ENCODE measurements around the gene SPSB4.
A peak's percentile ranks its signal among the peaks of the same experiment; 100 is the strongest.

SPSB4 gene

GRCh38 chr3:141076797-141077571 is 25.8 kb downstream of the SPSB4 start:
- DNase-seq: peak; percentile 12

- no peak for DNase-seq
These were observed 26.5 kb downstream of the SPSB4 start for GRCh38 chr3:141077631-141078030.

DNA sequence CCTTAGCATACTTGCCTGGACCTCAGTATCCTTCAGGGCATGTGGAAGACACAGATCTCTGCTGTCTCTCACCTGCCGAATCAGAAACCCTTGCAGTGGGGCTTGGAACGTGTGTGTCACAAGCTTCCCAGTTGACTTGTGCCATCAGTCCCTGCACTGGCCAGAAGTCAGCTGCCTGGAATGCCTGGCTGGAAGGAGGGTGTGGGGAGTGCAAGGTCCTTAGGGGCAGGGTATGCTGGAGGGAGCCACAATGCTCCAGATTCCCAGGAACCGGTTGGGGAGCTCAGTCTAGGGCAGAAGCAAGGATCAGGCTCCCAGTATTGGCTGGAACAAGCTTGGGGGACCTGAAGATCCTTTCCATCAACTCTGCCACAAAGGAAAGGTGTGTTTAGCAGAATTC is 27.1 kb downstream of the SPSB4 start:
- no peak for DNase-seq

DNA sequence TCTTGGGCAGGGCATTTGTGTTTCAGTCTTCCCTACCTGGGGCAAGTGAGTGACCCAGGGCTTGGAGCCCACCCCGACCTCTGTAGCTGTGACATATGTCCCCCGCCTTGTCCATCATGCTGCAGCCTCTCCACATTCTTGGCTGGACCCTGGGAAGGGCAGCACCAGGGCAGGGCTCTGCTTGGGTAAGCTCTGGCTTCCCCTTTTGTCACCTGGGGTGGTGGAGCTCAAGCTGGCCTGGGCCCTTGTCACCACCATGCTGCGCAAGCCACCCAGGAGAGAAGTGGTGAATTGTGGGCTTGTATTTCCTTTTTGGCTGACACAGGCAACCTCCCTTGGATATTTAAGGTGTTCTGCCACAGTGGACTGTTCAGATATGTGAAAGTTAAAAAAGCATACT is 29.3 kb downstream of the SPSB4 start:
- no peak for DNase-seq

- no peak for DNase-seq
These were observed 30.1 kb downstream of the SPSB4 start for GRCh38 chr3:141081141-141081795.

DNA sequence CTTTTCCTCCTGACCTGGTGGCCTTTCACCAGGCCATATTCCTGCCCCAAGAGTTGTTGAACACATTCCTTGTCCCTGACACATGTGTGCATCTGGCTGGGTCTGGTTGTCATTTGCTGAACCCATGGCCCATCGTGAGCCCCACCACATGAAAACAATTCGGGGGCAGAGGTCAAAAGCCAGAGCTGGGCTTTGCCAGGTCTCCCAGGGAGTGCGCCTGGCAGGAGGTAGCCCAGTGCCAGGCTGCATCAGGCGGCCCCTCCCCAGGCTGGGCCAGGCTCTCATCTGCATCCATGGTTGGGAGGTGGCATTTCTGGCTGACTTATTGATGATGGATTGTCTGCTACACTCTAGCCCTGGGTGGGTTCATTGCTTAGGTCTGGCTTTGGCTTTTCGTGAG is 30.9 kb downstream of the SPSB4 start:
- DNase-seq: no peak

- no peak for DNase-seq
These were observed 32.1 kb downstream of the SPSB4 start for GRCh38 chr3:141083226-141083625.

GRCh38 chr3:141083836-141084649 is 32.9 kb downstream of the SPSB4 start:
- no peak for DNase-seq

GRCh38 chr3:141085343-141086070 is 34.4 kb downstream of the SPSB4 start:
- no peak for DNase-seq

- DNase-seq: no peak
These were observed 35.0 kb downstream of the SPSB4 start for GRCh38 chr3:141086188-141086587.

- no peak for DNase-seq
These were observed 36.1 kb downstream of the SPSB4 start for GRCh38 chr3:141087076-141087777.

DNA sequence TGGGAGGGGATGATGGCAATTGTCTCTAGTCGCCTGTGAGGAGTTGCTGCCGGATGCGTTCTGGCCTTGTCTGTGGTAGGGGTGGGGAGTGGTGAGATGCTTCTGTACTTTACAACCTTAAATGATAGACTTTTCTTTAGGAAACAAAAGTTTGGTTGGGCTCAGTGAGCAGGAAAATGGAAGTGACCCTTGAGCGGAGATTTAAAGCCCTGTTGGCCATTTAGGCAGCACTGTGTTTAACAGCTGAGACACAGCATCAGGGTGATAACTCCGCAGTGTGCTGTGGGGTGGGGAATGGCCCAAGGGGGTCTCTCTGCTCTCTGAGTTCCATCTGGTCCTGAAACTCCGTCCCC is 36.6 kb downstream of the SPSB4 start:
- no peak for DNase-seq

- DNase-seq: no peak
These were observed 38.4 kb downstream of the SPSB4 start for GRCh38 chr3:141089339-141090152.

DNA sequence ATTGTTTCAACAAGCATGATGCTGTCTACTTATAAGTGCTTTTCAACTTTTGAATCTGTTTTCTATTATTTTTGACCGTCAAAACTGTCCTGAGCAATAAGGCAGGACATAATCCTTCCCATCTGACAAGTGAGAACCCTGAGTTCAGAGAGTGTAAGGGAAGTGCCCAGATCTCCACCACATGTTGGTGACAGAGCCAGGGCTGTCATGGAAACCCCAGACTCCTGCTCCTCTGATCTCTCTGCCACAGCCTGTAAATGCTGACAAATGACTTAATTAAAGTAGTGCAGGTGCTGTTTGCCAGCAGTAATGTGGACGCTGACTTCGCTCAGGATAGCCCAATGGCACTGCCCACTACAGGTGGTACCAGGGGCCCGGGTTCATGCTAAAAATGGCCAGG is 40.3 kb downstream of the SPSB4 start:
- no peak for DNase-seq

DNA sequence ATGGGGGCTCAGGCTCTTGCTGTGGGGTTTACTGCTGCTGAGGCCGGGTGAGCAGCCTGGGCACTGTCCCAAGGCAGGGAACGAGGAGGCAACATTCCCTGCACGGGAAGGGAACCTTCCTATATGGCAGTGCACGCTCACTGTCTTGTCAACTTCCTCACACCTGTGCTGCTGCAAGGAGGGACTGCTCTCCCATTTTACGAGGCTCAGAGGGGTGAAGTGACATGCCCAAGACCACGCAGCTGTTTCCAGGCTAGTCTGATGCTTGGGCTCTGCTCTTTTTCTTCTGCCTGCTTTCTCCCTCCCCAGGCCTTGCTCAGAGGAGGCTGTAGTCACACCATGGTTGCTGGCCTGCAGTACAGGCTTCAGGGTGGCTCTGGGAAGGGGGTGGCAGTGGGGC is 41.5 kb downstream of the SPSB4 start:
- DNase-seq: no peak

GRCh38 chr3:141093397-141093796 is 42.2 kb downstream of the SPSB4 start:
- no peak for DNase-seq

- no peak for DNase-seq
These were observed 43.0 kb downstream of the SPSB4 start for GRCh38 chr3:141093971-141094684.

- no peak for DNase-seq
These were observed 43.8 kb downstream of the SPSB4 start for GRCh38 chr3:141094790-141095545.

GRCh38 chr3:141095546-141095937 is 44.4 kb downstream of the SPSB4 start:
- DNase-seq: no peak

DNA sequence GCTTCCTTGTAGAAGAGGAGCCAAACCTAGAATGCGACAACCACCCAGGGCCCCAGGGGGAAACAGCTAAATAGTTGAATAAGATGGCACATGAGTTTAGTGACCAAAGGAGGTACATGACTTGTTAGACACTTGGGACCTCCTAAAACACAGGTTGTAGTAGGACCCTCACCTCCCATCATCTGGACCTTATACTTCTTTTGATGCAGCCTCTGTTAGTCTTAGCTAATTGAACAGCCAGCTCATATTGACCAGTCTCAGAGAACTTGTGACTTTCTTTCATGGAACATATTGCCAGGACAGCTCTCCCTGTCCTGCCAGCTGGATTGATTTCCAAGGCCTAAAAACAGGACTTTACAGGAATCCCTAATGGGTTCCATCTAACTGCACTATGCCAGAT is 45.0 kb downstream of the SPSB4 start:
- DNase-seq: no peak
